PC-3 (cell line): ENCODE measurements around the gene RPL31. TPM values are rescaled to one million over a fixed set of nuclear protein-coding genes. Genes with fewer than 3 reads are reported as not detected.

ENCODE experiments used
- ATAC-seq: fragments of 200-7000 bp; cut with Tn5 transposase; 2 replicates; pipeline ENCODE4 v1.9.1; 2020; ENCODE audit warnings: mild to moderate bottlenecking, moderate library complexity
- BruUV-seq: library from RNA; stranded (reverse); fragments of 400-500 nt; replicated peaks from 2 replicates; lab custom pipeline; 2021; lab: Mats Ljungman, UMichigan
- CTCF ChIA-PET: fragments of 300-600 bp; sonication (Branson Sonifier 250); formaldehyde crosslinking; loops from one replicate; lab custom pipeline; 2022; ENCODE audit warnings: antibody characterized with exemption; lab: Charles Lee
- POLR2A ChIA-PET: fragments of 300-600 bp; sonication (Branson Sonifier 250); formaldehyde crosslinking; loops from one replicate; lab custom pipeline; 2022; ENCODE audit warnings: antibody characterized with exemption; ENCODE audit not compliant: unreplicated experiment; lab: Charles Lee
- DNase-seq: peaks from one replicate; pipeline ENCODE4 v3.0.0-alpha.2; 2015
- H2AFZ ChIP-seq: fragments of 300-600 bp; sonication (generic); 2 replicates; pipeline ENCODE4 v1.6.0; 2016; ENCODE audit warnings: antibody characterized with exemption, low read length
- H3F3A ChIP-seq: fragments of 300-600 bp; sonication (generic); one replicate; pipeline ENCODE4 v1.6.0; 2017; ENCODE audit warnings: antibody characterized with exemption, low read length, control low read depth, mild to moderate bottlenecking; ENCODE audit not compliant: unreplicated experiment
- H3K27ac ChIP-seq: fragments of 300-600 bp; sonication (generic); 2 replicates; pipeline ENCODE4 v1.5.1; 2016; ENCODE audit warnings: mild to moderate bottlenecking, low read length
- H3K27me3 ChIP-seq: fragments of 300-600 bp; sonication (generic); 2 replicates; pipeline ENCODE4 v1.6.1; 2016; ENCODE audit warnings: low read length, mixed read lengths
- H3K36me3 ChIP-seq: fragments of 300-600 bp; sonication (generic); 2 replicates; pipeline ENCODE4 v1.6.1; 2016; ENCODE audit warnings: low read depth, mixed run types, low read length, mixed read lengths
- H3K4me1 ChIP-seq: fragments of 300-600 bp; sonication (generic); 2 replicates; pipeline ENCODE4 v1.5.1; 2016; ENCODE audit warnings: low read length; ENCODE audit not compliant: insufficient read depth
- H3K4me2 ChIP-seq: fragments of 300-600 bp; sonication (generic); 2 replicates; pipeline ENCODE4 v1.6.0; 2016; ENCODE audit warnings: low read length
- H3K4me3 ChIP-seq: fragments of 300-600 bp; sonication (generic); 2 replicates; pipeline ENCODE4 v1.5.1; 2016; ENCODE audit warnings: mild to moderate bottlenecking, low read length, mixed read lengths
- H3K79me2 ChIP-seq: fragments of 300-600 bp; sonication (generic); 2 replicates; pipeline ENCODE4 v1.6.1; 2017; ENCODE audit warnings: low read length, mixed read lengths
- H3K9ac ChIP-seq: fragments of 300-600 bp; sonication (generic); 2 replicates; pipeline ENCODE4 v1.6.0; 2016; ENCODE audit warnings: mild to moderate bottlenecking, low read length
- H3K9me2 ChIP-seq: fragments of 300-600 bp; sonication (generic); replicated peaks from 2 replicates; pipeline ENCODE4 v1.6.1; 2016; ENCODE audit warnings: mixed run types, low read length, mixed read lengths
- H3K9me3 ChIP-seq: fragments of 300-600 bp; sonication (generic); 2 replicates; pipeline ENCODE4 v1.6.1; 2016; ENCODE audit warnings: low read length, mixed read lengths
- H4K20me1 ChIP-seq: fragments of 300-600 bp; sonication (generic); 2 replicates; pipeline ENCODE4 v1.6.1; 2016; ENCODE audit warnings: low read length, mixed read lengths
- CTCF ChIP-seq: fragments of 300-600 bp; sonication (generic); conservative IDR thresholded peaks from 2 replicates; pipeline ENCODE4 v1.5.1; 2017; ENCODE audit warnings: antibody characterized with exemption, low read depth, mild to moderate bottlenecking, low read length
- EZH2 ChIP-seq: fragments of 300-600 bp; sonication (generic); IDR thresholded peaks from one replicate; pipeline ENCODE4 v1.6.1; 2017; ENCODE audit warnings: antibody characterized with exemption, mild to moderate bottlenecking, low read length; ENCODE audit not compliant: unreplicated experiment
- EZH2phosphoT487 ChIP-seq: fragments of 300-600 bp; sonication (generic); IDR thresholded peaks from 2 replicates; pipeline ENCODE4 v1.6.1; 2018; ENCODE audit warnings: mild to moderate bottlenecking, antibody characterized with exemption, low read length, borderline replicate concordance
- intact Hi-C: fragments of 100-400 bp; cut with micrococcal nuclease; formaldehyde crosslinking; loops from 2 replicates; pipeline ENCODE4 v1.9.0; 2023
- total RNA-seq: library from RNA; depleted of rRNA; stranded (reverse); fragments of >200 nt; gene quantifications from 2 replicates; pipeline ENCODE4 v1.2.3, GENCODE V29; 2014

Gene RPL31
- total RNA-seq, 1 experiment from 2014 or later = 756 TPM

GRCh38 chr2:100978582-100979191, 23.4 kb upstream of the RPL31 start:
- H3K36me3 ChIP-seq = peaks cover 25% of the 10 kb centered on the region

GRCh38 chr2:100980046-100980445, 22.0 kb upstream of the RPL31 start:
- peaks cover under 1% of the 10 kb centered on the region; the same call in 1 of the 2 replicates for H4K20me1 ChIP-seq
- ATAC-seq = no peak
- POLR2A ChIA-PET = no interaction called here
- no peaks in the 10 kb centered on the region for H3K79me2 ChIP-seq
- peaks cover 5% of the 10 kb centered on the region; the same call in 1 of the 2 replicates for H3K4me1 ChIP-seq
- H3K9ac ChIP-seq = no peak overlapping the region
- no TSS peak for BruUV-seq
- no peak for TF ChIP-seq EZH2phosphoT487
- no peak for TF ChIP-seq CTCF
- TF ChIP-seq EZH2 = no peak
- H3K4me3 ChIP-seq = no peak overlapping the region
- intact Hi-C loops = no loop called here
- H3F3A ChIP-seq = no peaks in the 10 kb centered on the region
- H3K27me3 ChIP-seq = no peaks in the 10 kb centered on the region
- CTCF ChIA-PET = no interaction called here
- H3K36me3 ChIP-seq = peaks cover 26% of the 10 kb centered on the region
- no peak overlapping the region for H3K27ac ChIP-seq
- no peaks in the 10 kb centered on the region for H3K9me2 ChIP-seq
- DNase-seq = no peak
- no peak overlapping the region for H2AFZ ChIP-seq
- H3K4me2 ChIP-seq = no peak overlapping the region
- H3K9me3 ChIP-seq = no peaks in the 10 kb centered on the region

More at GRCh38 chr2:100978582-100979191, 23.4 kb upstream of the RPL31 start:
- Histone ChIP-seq H3K27ac (no peak overlapping the region), H3K79me2 (no peaks in the 10 kb centered on the region), H3K27me3 (no peaks in the 10 kb centered on the region), H3K9me3 (no peaks in the 10 kb centered on the region), H4K20me1 (no peaks in the 10 kb centered on the region), H3F3A (no peaks in the 10 kb centered on the region), H3K9ac (no peak overlapping the region), H3K4me3 (no peak overlapping the region), H3K4me1 (peaks cover 5% of the 10 kb centered on the region; the same call in 1 of the 2 replicates), H3K9me2 (no peaks in the 10 kb centered on the region), H2AFZ (no peak overlapping the region), H3K4me2 (no peak overlapping the region)
- no peak for TF ChIP-seq EZH2
- TF ChIP-seq CTCF = no peak
- no peak for TF ChIP-seq EZH2phosphoT487
- ChIA-PET POLR2A (no interaction called here), CTCF (no interaction called here)
- intact Hi-C loops = no loop called here
- no peak for DNase-seq
- ATAC-seq = no peak
- BruUV-seq = no TSS peak

- no peak overlapping the region for H3K4me3 ChIP-seq
- TF ChIP-seq CTCF = no peak
- TF ChIP-seq EZH2 = no peak
- TF ChIP-seq EZH2phosphoT487 = no peak
- DNase-seq = no peak
- no peak overlapping the region for H2AFZ ChIP-seq
- no peaks in the 10 kb centered on the region for H3K9me2 ChIP-seq
- no peak for ATAC-seq
- no TSS peak for BruUV-seq
- H3K27ac ChIP-seq = no peak overlapping the region
- ChIA-PET POLR2A (no interaction called here), CTCF (no interaction called here)
- H3K79me2 ChIP-seq = no peaks in the 10 kb centered on the region
- no peak overlapping the region for H3K4me2 ChIP-seq
- no peaks in the 10 kb centered on the region for H3K9me3 ChIP-seq
- intact Hi-C loops = no loop called here
- no peak overlapping the region for H3K9ac ChIP-seq
- peaks cover 5% of the 10 kb centered on the region; the same call in 1 of the 2 replicates for H3K4me1 ChIP-seq
- no peaks in the 10 kb centered on the region for H3K27me3 ChIP-seq
- H3F3A ChIP-seq = no peaks in the 10 kb centered on the region
- H4K20me1 ChIP-seq = peaks cover 8% of the 10 kb centered on the region; the same call in 1 of the 2 replicates
- peaks cover 26% of the 10 kb centered on the region for H3K36me3 ChIP-seq
Measured at GRCh38 chr2:100981011-100981410, 21.1 kb upstream of the RPL31 start.
